AG10803 (cell line): ENCODE results near the gene RPS6KA1.

ENCODE experiments used
- DNase-seq: peaks from one replicate; pipeline ENCODE4 v3.0.0; 2010; ENCODE audit warnings: low read depth
- H3K4me3 ChIP-seq: 2 replicates; pipeline ENCODE4 v1.5.1; 2011; ENCODE audit warnings: mild to moderate bottlenecking, low read length, control low read depth
- CTCF ChIP-seq: conservative IDR thresholded peaks from 2 replicates; pipeline ENCODE4 v1.5.1; 2011; ENCODE audit warnings: mild to moderate bottlenecking, low read length, control low read depth, inconsistent platforms

Gene RPS6KA1

GRCh38 chr1:26521669-26522030, 7.9 kb upstream of the RPS6KA1 start:
- no peak for TF ChIP-seq CTCF
- DNase-seq, result no peak
- no peak overlapping the region for H3K4me3 ChIP-seq

GRCh38 chr1:26522073-26522472, 7.5 kb upstream of the RPS6KA1 start:
- TF ChIP-seq CTCF, result no peak
- H3K4me3 ChIP-seq, result no peak overlapping the region
- DNase-seq, result no peak

GRCh38 chr1:26524181-26524580, 5.4 kb upstream of the RPS6KA1 start:
- no peak for TF ChIP-seq CTCF
- no peak for DNase-seq
- H3K4me3 ChIP-seq, result no peak overlapping the region

- no peak for TF ChIP-seq CTCF
- DNase-seq, result no peak
- H3K4me3 ChIP-seq, result no peak overlapping the region
Observed at GRCh38 chr1:26526287-26526686, 3.3 kb upstream of the RPS6KA1 start.

- peak overlapping the region; percentile 56 for H3K4me3 ChIP-seq
- no peak for TF ChIP-seq CTCF
- no peak for DNase-seq
Observed at GRCh38 chr1:26529405-26529654, 231 bp upstream of the RPS6KA1 start.

- peak overlapping the region; percentile 55; the same call in 1 of the 2 replicates for H3K4me3 ChIP-seq
- DNase-seq, result no peak
- TF ChIP-seq CTCF, result no peak
Observed at GRCh38 chr1:26530410-26530894, 891 bp downstream of the RPS6KA1 start.

- no peak overlapping the region for H3K4me3 ChIP-seq
- TF ChIP-seq CTCF, result 0 out of 2 replicates have a peak, but pooled peaks have one; percentile 15
- DNase-seq, result peak; percentile 29
Observed at GRCh38 chr1:26530895-26531598, 1.5 kb downstream of the RPS6KA1 start.
